Nephron progenitor cell (in vitro differentiated cells): ENCODE measurements around the gene KIR3DL1.
"Not testable (repeated sequence)": the region's sequence is repeated elsewhere in the genome, so short reads cannot be mapped to it uniquely, and the experiment has no call there.

Source experiments
- DNase-seq: peaks from one replicate; pipeline ENCODE4 v3.0.0; 2021
- H3K27ac Mint-ChIP-seq: 2 replicates; pipeline ENCODE4 v1.8.0; 2021; ENCODE audit warnings: mild to moderate bottlenecking, moderate library complexity, mixed read lengths
- H3K27me3 Mint-ChIP-seq: 2 replicates; pipeline ENCODE4 v1.8.0; 2021; ENCODE audit warnings: mild to moderate bottlenecking, low read depth, mixed read lengths; ENCODE audit not compliant: poor library complexity
- H3K36me3 Mint-ChIP-seq: 2 replicates; pipeline ENCODE4 v1.8.0; 2021; ENCODE audit warnings: low read depth, mixed read lengths
- H3K4me1 Mint-ChIP-seq: 2 replicates; pipeline ENCODE4 v1.8.0; 2021; ENCODE audit warnings: mixed read lengths
- H3K4me3 Mint-ChIP-seq: 2 replicates; pipeline ENCODE4 v1.8.0; 2021; ENCODE audit warnings: mild to moderate bottlenecking, moderate library complexity, mixed read lengths
- H3K9me3 Mint-ChIP-seq: 2 replicates; pipeline ENCODE4 v1.8.0; 2021; ENCODE audit warnings: mild to moderate bottlenecking, moderate library complexity, mixed read lengths

KIR3DL1 gene

DNA sequence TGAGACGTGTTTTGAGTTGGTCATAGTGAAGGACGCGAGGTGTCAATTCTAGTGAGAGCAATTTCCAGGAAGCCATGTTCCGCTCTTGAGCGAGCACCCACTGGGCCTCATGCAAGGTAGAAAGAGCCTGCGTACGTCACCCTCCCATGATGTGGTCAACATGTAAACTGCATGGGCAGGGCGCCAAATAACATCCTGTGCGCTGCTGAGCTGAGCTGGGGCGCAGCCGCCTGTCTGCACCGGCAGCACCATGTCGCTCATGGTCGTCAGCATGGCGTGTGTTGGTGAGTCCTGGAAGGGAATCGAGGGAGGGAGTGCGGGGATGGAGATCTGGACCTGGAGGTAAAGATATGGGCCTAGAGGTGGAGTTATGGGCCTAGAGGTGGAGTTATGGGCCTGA lies at the start of gene KIR3DL1:
TSS of gene KIR3DL1 (plus strand) at position 218 of the 400 bp plus-strand sequence.
- not testable (repeated sequence) for H3K4me3 Mint-ChIP-seq, H3K4me1 Mint-ChIP-seq, H3K27ac Mint-ChIP-seq, H3K36me3 Mint-ChIP-seq, H3K27me3 Mint-ChIP-seq, DNase-seq
- H3K9me3 Mint-ChIP-seq: peaks cover 97% of the 10 kb centered on the region

DNA sequence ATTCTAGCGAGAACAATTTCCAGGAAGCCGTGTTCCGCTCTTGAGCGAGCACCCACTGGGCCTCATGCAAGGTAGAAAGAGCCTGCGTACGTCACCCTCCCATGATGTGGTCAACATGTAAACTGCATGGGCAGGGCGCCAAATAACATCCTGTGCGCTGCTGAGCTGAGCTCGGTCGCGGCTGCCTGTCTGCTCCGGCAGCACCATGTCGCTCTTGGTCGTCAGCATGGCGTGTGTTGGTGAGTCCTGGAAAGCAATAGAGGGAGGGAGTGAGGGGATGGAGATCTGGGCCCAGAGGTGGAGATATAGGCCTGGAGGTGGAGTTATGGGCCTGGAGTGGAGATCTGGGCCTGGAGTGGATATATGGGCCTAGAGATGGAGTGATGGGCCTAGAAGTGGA lies 46.6 kb upstream of the KIR3DL1 start, which contains the start of gene KIR2DL1:
TSS of gene KIR2DL1 (plus strand) at position 148 of the 400 bp plus-strand sequence. CDS start at position 206, 58 bp downstream.
- H3K27ac Mint-ChIP-seq, H3K4me3 Mint-ChIP-seq: not testable (repeated sequence)
- peaks cover 95% of the 10 kb centered on the region for H3K9me3 Mint-ChIP-seq

DNA sequence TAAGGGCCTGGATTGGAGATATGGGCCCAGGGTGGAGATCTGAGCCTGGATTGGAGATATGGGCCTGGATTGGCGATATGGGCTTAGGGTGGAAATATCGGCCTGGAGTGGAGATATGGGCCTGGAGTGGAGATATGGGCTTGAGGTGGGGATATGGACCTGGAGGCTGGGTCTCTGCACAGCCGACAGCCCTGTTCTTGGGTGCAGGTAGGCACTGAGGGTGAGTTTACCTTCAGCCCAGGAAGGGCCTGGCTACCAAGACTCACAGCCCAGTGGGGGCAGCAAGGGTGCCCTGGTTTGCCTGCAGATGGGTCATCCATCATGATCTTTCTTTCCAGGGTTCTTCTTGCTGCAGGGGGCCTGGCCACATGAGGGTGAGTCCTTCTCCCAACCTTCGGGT lies 45.8 kb upstream of the KIR3DL1 start:
- not testable (repeated sequence) for DNase-seq, H3K27me3 Mint-ChIP-seq, H3K4me3 Mint-ChIP-seq, H3K36me3 Mint-ChIP-seq, H3K27ac Mint-ChIP-seq, H3K4me1 Mint-ChIP-seq
- peaks cover 95% of the 10 kb centered on the region for H3K9me3 Mint-ChIP-seq

More for the DNA sequence above, 46.6 kb upstream of the KIR3DL1 start, which contains the start of gene KIR2DL1:
- not testable (repeated sequence) for H3K27me3 Mint-ChIP-seq, H3K4me1 Mint-ChIP-seq, DNase-seq, H3K36me3 Mint-ChIP-seq

DNA sequence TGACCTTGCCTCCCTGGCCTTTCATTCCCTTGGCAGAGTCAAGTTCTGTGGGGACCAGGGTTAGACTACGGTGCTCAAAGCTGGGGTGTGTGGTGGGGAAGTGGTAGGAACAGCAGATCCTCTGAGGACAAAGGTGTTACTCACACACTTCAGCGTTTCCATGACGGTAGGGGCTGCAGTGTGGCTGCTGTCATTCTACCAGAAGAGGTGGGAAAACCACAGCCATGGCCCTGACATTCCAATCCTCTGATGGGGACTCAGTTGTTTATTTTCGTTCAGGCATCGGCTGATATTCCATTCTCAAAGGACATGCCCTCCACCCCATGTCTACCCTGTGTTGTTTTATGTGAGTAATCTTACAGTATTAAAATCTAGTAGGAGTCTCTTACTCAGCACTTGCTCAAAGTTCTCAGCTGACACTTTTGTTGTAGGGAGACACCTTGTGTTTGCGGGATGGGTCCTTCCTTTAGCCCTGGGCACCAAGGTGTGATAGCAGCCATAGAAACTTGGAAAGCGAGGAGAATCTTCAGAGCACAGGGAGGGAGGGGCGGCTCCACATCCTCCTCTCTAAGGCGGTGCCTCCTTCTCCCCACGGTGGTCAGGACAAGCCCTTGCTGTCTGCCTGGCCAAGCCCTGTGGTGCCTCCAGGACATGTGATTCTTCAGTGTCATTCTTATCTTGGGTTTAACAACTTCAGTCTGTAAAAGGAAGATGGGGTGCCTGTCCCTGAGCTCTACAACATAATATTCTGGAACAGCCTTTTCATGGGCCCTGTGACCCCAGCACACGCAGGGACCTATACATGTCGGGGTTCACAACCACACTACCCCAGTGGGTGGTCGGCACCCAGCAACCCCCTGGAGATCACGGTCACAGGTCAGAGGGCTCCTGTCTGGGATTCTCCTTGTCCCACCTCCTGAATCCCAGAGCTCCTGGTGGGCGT lies 45.0 kb upstream of the KIR3DL1 start:
- H3K4me1 Mint-ChIP-seq, H3K27me3 Mint-ChIP-seq, DNase-seq, H3K4me3 Mint-ChIP-seq, H3K27ac Mint-ChIP-seq, H3K36me3 Mint-ChIP-seq: not testable (repeated sequence)
- H3K9me3 Mint-ChIP-seq: peaks cover 95% of the 10 kb centered on the region

DNA sequence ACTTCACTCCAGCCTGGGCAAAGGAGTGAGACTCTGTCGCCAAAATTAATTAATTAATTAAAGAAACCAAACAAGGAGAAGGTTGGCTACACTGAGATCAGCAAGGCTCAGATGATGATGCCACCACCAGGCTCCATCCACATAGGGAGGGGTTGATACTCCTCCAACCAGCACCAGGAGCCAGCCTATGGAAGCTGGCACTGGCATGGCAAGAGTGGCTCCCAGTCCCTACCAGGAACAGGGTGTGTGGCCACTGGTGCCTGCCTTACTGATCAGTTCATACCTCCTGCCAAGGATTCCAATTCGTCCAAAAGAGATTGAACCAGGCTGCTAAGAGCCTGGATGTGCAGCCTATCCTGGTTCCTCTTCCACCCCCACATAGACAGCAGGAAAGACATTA lies 43.6 kb upstream of the KIR3DL1 start:
- H3K4me1 Mint-ChIP-seq, H3K36me3 Mint-ChIP-seq, DNase-seq, H3K27ac Mint-ChIP-seq, H3K4me3 Mint-ChIP-seq, H3K27me3 Mint-ChIP-seq: not testable (repeated sequence)
- peaks cover 96% of the 10 kb centered on the region for H3K9me3 Mint-ChIP-seq

DNA sequence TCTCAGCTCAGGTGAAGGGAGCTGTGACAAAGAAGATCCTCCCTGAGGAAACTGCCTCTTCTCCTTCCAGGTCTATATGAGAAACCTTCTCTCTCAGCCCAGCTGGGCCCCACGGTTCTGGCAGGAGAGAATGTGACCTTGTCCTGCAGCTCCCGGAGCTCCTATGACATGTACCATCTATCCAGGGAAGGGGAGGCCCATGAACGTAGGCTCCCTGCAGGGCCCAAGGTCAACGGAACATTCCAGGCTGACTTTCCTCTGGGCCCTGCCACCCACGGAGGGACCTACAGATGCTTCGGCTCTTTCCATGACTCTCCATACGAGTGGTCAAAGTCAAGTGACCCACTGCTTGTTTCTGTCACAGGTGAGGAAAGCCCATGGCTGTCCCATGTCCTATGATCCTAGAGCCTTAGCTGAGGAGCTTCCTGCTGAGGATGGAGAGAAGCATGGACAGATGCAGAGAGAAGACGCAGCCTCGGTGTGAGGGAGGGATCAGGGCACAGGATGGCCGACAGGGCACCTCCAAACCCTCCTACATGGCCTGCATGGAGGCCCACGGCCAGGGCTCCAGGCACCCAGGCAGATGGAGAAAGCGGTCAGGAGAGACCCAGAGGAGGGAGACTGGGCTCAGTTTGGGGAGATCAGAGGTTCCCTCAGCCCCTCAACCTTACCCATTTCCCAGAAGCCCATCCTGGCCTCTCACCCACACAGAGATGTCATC lies 41.0 kb upstream of the KIR3DL1 start:
- not testable (repeated sequence) for DNase-seq, H3K4me1 Mint-ChIP-seq, H3K4me3 Mint-ChIP-seq, H3K27ac Mint-ChIP-seq, H3K27me3 Mint-ChIP-seq, H3K36me3 Mint-ChIP-seq
- H3K9me3 Mint-ChIP-seq: peaks cover 94% of the 10 kb centered on the region

DNA sequence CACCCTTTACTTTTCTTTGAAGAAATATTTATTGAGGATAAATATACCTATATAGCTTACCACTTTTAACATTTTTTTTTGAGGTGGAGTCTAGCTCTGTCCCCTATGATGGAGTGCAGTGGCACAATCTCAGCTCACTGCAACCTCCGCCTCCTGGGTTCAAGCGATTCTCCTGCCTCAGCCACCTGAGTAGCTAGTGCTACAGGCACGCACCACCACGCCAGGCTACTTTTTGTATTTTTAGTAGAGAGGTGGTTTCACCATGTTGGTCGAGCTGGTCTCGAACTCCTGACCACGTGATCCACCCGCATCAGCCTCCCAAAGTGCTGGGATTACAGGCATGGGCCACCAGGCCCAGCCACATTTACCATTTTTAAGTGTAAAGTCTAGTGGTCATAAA lies 40.4 kb upstream of the KIR3DL1 start:
- not testable (repeated sequence) for H3K4me3 Mint-ChIP-seq, H3K36me3 Mint-ChIP-seq, H3K27ac Mint-ChIP-seq, DNase-seq, H3K27me3 Mint-ChIP-seq, H3K4me1 Mint-ChIP-seq
- peaks cover 92% of the 10 kb centered on the region for H3K9me3 Mint-ChIP-seq

DNA sequence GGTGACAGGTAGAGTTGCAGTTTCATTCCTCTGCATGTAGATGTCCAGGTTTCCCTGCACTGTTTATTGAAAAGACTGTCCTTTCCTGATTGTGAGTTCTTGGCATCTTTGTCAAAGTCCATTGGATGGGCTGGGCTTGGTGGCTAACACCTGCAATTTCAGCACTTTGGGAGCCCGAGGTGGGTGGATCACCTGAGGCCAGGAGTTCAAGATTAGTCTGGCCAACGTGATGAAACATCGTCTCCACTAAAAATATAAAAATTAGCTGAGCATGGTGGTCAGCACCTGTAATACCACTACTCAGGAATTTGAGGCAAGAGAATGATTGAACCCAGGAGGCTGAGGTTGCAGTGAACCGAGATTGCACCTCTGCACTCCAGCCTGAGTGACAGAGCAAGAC lies 38.4 kb upstream of the KIR3DL1 start:
- not testable (repeated sequence) for H3K36me3 Mint-ChIP-seq, H3K4me1 Mint-ChIP-seq, H3K4me3 Mint-ChIP-seq, DNase-seq, H3K27me3 Mint-ChIP-seq, H3K27ac Mint-ChIP-seq
- peaks cover 90% of the 10 kb centered on the region for H3K9me3 Mint-ChIP-seq

DNA sequence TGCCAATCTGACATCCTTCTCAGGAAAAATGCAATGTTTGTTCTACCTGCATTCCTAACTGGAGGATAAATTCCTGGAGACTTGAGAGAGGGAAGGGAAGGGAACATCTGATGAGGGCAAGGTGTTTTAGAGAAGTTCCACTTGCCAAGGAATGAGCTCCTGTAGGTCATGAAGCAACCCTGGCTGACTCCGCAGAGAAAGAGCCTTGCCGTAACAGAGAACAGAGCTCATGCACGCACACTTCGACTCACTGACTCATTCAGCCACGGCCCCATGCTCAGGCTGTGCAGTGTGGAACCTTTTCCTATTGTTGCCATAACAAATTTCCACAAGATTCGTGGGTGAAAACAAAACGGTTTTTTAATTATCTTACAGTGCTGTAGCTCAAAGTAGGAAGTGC lies 37.4 kb upstream of the KIR3DL1 start:
- not testable (repeated sequence) for H3K4me3 Mint-ChIP-seq, H3K27ac Mint-ChIP-seq, H3K4me1 Mint-ChIP-seq, DNase-seq, H3K27me3 Mint-ChIP-seq, H3K36me3 Mint-ChIP-seq
- H3K9me3 Mint-ChIP-seq: peaks cover 90% of the 10 kb centered on the region

DNA sequence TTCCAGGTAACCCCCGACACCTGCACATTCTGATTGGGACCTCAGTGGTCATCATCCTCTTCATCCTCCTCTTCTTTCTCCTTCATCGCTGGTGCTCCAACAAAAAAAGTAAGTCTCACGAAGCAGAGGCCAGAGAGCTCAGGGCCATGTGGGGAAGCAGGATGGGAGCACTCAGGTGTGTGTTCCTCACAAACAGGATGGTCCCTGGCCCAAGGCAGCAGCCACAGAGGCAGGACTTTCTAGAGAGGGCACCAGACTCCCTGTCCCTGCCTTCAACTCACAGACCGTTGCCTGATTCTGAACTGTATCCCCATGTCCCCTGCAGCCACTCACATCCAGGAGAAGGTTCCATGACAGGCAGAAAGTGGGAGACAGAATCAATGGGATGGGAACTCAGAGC lies 33.4 kb upstream of the KIR3DL1 start:
- H3K9me3 Mint-ChIP-seq: peaks cover 86% of the 10 kb centered on the region
- not testable (repeated sequence) for H3K27ac Mint-ChIP-seq, H3K4me3 Mint-ChIP-seq, DNase-seq, H3K36me3 Mint-ChIP-seq, H3K4me1 Mint-ChIP-seq, H3K27me3 Mint-ChIP-seq

DNA sequence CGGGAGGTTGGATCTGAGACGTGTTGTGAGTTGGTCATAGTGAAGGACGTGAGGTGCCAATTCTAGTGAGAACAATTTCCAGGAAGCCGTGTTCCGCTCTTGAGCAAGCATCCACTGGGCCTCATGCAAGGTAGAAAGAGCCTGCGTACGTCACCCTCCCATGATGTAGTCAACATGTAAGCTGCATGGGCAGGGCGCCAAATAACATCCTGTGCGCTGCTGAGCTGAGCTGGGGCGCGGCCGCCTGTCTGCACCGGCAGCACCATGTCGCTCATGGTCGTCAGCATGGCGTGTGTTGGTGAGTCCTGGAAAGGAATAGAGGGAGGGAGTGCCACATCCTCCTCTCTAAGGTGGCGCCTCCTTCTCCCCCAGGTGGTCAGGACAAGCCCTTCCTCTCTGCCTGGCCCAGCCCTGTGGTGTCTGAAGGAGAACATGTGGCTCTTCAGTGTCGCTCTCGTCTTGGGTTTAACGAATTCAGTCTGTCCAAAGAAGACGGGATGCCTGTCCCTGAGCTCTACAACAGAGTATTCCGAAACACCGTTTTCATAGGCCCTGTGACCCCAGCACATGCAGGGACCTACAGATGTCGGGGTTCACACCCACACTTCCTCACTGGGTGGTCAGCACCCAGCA lies 30.1 kb upstream of the KIR3DL1 start:
- not testable (repeated sequence) for DNase-seq, H3K36me3 Mint-ChIP-seq, H3K27me3 Mint-ChIP-seq, H3K4me3 Mint-ChIP-seq, H3K27ac Mint-ChIP-seq, H3K4me1 Mint-ChIP-seq
- peaks cover 93% of the 10 kb centered on the region for H3K9me3 Mint-ChIP-seq

DNA sequence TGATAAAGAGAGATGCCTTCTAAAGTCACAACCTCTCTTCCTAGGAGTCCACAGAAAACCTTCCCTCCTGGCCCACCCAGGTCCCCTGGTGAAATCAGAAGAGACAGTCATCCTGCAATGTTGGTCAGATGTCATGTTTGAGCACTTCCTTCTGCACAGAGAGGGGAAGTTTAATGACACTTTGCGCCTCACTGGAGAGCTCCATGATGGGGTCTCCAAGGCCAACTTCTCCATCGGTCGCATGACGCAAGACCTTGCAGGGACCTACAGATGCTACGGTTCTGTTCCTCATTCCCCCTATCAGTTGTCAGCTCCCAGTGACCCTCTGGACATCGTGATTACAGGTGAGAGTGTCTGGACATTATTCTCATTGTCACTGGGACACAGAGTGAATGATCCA lies 28.1 kb upstream of the KIR3DL1 start:
- not testable (repeated sequence) for H3K4me1 Mint-ChIP-seq, H3K36me3 Mint-ChIP-seq, H3K4me3 Mint-ChIP-seq, DNase-seq, H3K27me3 Mint-ChIP-seq, H3K27ac Mint-ChIP-seq
- peaks cover 82% of the 10 kb centered on the region for H3K9me3 Mint-ChIP-seq
